Inferior parietal cortex (tissue), 1 donor: ENCODE measurements around the gene APAF1.
"Not testable (repeated sequence)": the region's sequence is repeated elsewhere in the genome, so short reads cannot be mapped to it uniquely, and the experiment has no call there.

Experiments used
- DNase-seq: peaks from one replicate; pipeline ENCODE4 v3.0.0-alpha.2; 2016; ENCODE audit errors: extremely low spot score

The APAF1 gene

GRCh38 chr12:98752726-98753125 is 107.6 kb downstream of the APAF1 start:
- DNase-seq, result no peak

- DNase-seq, result peak; percentile 66
Measured at GRCh38 chr12:98754095-98754494, 109.0 kb downstream of the APAF1 start.

- not testable (repeated sequence) for DNase-seq
Measured at GRCh38 chr12:98755855-98756254, 110.8 kb downstream of the APAF1 start.

DNA sequence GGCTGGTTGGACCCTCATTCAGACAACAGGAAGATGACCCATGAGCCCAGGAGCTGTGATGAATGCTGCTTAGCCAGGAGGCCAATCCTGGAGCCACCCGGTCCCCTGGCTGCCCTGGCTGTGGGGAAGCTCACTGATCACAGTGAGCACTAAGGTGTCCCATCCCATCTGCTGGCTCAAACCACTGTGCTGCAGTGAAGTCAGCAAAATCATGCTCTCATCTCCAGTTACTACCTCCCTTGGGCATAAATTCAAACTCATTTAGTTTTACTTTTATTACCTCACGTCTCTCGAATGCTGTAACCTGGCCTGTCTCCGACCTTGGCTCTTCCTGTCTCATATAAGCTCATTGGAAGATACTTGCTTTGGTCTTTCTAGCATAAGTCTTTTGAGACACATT is 112.4 kb downstream of the APAF1 start:
- DNase-seq, result no peak

DNA sequence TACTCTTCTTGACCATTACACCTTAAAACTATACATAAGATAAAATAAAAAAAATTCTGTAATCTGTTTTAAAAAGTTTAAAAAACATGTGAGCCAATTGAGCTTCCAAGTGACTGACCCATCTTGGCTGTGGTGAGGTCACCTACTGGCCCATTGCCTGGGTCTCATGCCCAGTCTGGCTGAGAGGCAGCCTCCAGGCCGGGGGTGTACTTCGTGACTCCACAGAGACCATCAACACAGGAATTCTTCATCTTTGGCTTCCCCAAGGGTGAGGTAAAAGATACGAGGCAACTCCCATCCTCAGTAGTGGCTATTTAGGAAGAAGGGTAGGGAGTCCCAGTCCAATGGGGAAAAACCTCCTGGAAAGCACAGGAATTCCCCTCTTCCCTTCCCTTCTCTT is 113.2 kb downstream of the APAF1 start:
- peak; percentile 72 for DNase-seq

DNA sequence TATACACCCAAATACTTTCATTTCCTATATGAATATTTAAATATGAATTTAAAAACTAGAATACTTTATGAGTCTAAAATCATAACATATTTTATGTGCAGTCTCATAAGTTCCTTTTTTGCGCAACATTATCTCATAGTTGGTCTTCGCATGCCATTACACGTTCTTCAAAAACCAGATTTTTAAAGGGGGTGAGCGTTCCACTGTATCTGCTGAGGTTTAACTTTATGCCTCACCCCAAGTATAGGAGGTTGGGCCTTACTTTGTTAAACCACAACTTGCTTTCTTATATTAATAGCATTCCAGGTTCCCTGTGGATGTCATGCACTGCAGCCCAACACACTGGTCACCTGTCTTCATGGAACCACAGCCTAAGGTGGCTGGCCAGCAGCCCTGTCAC is 118.6 kb downstream of the APAF1 start:
- no peak for DNase-seq

GRCh38 chr12:98767248-98767647 is 122.2 kb downstream of the APAF1 start:
- no peak for DNase-seq

DNA sequence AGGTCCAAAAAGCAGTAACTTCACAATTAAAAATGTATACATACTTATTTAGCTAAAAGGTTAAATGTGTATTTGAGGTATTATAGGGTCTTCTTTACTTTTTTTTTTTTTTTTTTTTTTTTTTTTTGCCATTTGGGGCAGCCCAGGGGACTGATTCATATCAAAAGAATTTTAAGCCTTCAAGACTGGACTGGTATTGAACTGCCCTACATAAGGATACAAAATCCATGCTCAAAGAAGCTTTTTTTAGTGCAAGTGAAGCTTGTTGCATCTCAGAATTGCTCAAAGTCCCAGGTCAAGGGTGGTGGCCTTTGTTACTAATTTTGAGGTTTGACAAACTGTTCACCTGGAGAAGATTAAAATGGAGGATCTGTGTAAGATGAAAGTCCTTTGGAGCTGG is 124.0 kb downstream of the APAF1 start:
- no peak for DNase-seq

DNA sequence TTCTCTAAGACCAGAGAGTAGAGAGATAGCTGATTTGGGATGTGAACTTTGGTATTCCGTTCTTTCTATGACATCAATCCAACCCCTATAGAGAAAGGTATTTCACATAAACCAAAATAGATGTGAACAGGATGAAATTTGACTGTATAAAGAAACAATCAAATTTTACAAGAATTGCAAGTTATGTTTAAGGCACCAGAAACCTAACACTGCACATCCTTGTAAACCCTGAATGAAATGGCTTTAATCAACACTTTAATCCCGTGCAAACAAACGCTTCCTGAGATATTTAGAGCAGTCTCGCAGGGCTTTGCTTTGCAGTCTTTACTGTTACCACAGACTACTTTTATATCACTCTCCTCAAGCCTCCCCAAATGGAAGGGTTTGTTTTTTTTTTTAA is 125.1 kb downstream of the APAF1 start:
- no peak for DNase-seq

DNA sequence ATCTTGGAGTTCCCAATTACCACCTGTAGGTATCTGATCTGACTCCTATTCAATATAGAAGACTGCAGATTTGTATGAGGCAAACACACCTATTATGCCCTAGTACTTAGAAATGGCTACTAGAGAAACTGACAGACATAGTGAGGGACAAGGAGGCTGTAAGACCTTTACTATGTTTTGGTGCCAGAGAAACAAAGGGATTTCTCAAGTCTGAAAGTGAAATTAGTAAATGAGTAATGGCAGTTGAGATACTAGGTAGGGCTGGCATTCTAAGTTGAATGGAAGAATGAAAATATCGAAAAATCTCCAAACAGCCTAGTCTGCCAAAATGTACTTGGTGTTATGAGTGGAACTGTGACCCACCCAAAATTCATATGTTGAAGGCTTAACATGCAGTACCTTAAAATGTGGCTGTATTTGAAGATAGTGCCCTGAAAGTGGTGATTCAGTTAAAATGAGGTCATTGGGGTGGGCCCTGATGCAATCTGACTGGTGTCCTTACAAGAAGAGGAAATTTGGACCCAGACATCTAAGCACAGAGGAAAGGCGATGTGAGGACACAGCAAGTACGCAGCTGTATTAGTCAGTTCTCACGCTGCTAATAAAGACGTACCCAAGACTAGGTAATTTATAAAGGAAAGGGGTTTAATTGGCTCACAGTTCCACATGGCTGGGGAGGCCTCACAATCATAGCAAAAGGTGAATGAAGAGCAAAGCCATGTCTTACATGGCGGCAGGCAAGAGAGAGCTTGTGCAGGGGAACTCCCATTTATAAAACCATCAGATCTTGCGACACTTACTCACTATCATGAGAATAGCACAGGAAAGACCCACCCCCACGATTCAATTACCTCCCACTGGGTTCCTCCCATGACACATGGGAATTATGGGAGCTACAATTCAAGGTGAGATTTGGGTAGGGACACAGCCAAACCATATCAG is 127.0 kb downstream of the APAF1 start:
- DNase-seq, result no peak

- DNase-seq, result no peak
Measured at GRCh38 chr12:98772818-98773217, 127.7 kb downstream of the APAF1 start.

DNA sequence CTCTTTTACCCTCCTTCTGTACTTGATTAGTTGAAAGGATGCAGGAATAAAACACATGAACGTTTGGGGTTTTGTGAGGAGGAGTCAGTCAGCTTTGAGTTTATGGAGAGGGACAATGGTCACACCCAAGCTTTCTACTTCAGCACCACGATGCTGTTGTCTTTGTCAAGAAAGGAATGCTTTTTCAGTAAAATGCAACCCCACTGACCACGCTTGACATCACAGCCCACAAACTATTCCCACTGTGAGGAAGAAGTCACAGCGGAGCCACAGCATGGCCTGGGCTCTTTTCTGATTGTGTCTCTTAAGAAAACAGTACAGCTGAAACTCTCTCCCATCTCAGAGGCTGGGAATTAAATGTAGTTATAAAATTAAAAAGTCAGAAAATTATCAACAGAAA is 135.2 kb downstream of the APAF1 start:
- no peak for DNase-seq

DNA sequence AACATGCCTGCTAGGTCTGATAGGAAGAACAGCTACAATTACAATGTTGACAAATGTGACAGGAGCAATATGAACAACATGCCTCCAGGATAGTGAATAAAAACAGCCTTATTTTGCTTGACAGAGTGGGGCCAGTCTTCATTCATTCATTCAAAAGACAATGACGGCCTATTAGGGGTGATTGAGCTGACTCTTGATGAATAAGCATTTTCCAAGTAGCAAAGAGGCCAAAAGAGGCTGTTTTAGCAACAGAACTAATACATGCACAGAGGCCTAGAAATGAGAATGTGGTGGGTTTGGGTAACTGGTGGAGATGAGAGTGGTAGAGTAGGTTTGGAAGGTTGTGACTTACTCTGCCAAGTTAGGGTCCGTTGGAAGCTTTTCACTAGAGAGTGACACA is 138.3 kb downstream of the APAF1 start:
- DNase-seq, result no peak
